ENCODE data around the gene MOSPD3.

MOSPD3 gene

DNA sequence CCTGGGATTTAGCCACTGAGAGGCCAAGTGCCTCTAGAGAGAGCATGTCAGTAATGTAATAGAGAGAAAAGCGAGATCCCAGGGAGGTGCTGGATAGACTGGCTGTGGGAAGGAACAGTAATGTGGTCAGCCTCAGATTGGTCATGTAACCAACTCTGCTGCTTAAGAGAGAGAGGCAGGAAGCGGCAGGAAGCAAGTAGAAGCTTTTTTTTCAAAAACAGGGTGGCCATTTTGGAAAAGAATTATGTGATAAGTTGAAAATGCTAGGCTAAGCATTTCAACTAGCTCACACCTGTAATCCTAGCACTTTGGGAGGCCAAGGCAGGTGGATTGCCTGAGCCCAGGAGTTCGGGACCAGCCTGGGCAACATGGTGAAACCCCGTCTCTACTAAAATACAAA, 13.9 kb upstream of the MOSPD3 start:
- TF ChIP-seq TAF1 (IDR thresholded peaks at IDR 0.05; ENCODE audit: borderline replicate concordance, insufficient read depth, low read length) (no peak), SIN3A (IDR thresholded peaks at IDR 0.05; ENCODE audit: borderline replicate concordance, insufficient read depth, low read length) (no peak), FOXP2 (optimal IDR thresholded peaks at IDR 0.05; ENCODE audit: borderline replicate concordance, extremely low read depth, extremely low read length, insufficient read depth) (no peak), POLR2AphosphoS5 (IDR thresholded peaks at IDR 0.05; ENCODE audit: low read depth, low read length) (no peak)
- TF ChIP-seq, protein P1, sequence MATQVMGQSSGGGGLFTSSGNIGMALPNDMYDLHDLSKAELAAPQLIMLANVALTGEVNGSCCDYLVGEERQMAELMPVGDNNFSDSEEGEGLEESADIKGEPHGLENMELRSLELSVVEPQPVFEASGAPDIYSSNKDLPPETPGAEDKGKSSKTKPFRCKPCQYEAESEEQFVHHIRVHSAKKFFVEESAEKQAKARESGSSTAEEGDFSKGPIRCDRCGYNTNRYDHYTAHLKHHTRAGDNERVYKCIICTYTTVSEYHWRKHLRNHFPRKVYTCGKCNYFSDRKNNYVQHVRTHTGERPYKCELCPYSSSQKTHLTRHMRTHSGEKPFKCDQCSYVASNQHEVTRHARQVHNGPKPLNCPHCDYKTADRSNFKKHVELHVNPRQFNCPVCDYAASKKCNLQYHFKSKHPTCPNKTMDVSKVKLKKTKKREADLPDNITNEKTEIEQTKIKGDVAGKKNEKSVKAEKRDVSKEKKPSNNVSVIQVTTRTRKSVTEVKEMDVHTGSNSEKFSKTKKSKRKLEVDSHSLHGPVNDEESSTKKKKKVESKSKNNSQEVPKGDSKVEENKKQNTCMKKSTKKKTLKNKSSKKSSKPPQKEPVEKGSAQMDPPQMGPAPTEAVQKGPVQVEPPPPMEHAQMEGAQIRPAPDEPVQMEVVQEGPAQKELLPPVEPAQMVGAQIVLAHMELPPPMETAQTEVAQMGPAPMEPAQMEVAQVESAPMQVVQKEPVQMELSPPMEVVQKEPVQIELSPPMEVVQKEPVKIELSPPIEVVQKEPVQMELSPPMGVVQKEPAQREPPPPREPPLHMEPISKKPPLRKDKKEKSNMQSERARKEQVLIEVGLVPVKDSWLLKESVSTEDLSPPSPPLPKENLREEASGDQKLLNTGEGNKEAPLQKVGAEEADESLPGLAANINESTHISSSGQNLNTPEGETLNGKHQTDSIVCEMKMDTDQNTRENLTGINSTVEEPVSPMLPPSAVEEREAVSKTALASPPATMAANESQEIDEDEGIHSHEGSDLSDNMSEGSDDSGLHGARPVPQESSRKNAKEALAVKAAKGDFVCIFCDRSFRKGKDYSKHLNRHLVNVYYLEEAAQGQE (IDR thresholded peaks at IDR 0.05; ENCODE audit: insufficient read depth in 1 of 2, low read depth in 2 of 2, low read length in 2 of 2) = no peak

DNA sequence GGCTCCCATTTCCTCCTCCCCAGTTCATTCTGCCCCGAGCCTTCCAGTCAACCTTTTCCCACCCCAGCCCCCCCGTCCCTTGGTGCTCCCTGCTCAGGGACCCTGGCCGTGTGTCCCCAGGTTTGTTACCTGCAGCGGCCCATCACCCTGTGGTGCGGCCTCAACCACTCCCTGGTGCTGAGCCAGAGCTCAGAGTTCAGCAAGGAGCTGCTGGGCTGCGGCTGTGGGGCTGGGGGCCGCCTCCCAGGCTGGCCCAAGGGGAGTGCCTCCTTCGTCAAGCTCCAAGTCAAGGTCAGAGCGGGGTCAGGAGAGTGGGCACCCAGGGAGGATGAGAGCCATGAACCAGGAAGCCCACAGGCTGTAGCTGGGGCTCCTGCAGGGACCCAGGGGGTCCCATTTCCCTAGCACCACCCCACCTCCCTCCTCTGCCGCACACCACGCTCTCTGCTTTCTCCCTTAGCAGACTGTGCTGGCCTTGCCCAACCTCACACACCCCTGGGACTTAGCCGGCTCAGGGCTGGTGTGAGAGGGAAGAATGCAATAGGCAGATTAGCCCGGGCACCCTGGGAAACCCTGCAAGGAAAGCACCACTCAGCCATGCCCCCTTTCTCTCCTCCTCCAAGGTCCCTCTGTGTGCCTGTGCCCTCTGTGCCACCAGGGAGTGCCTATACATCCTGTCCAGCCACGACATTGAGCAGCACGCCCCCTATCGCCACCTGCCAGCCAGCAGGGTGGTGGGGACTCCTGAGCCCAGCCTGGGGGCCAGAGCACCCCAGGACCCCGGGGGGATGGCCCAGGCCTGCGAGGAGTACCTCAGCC, 12.2 kb upstream of the MOSPD3 start:
- no peak for TF ChIP-seq POLR2AphosphoS5 (IDR thresholded peaks at IDR 0.05; ENCODE audit: low read depth, low read length)
- TF ChIP-seq, protein P1 (IDR thresholded peaks at IDR 0.05; ENCODE audit: insufficient read depth in 1 of 2, low read depth in 2 of 2, low read length in 2 of 2) = no peak
- TF ChIP-seq SIN3A (IDR thresholded peaks at IDR 0.05; ENCODE audit: borderline replicate concordance, insufficient read depth, low read length) = no peak
- TF ChIP-seq FOXP2 (optimal IDR thresholded peaks at IDR 0.05; ENCODE audit: borderline replicate concordance, extremely low read depth, extremely low read length, insufficient read depth) = no peak
- TF ChIP-seq TAF1 (IDR thresholded peaks at IDR 0.05; ENCODE audit: borderline replicate concordance, insufficient read depth, low read length) = no peak

DNA sequence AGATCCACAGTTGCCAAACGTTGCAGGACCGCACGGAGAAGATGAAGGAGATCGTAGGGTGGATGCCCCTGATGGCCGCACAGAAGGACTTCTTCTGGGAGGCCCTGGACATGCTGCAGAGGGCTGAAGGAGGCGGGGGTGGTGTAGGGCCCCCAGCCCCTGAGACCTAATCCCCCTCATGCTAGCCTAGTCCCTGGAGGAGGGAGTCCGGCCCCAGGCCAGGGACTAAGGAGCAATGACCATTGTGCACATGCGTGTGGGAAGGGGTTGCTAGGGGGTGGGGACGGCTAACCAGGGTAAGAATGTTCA, 11.7 kb upstream of the MOSPD3 start:
- no peak for TF ChIP-seq POLR2AphosphoS5 (IDR thresholded peaks at IDR 0.05; ENCODE audit: low read depth, low read length)
- no peak for TF ChIP-seq FOXP2 (optimal IDR thresholded peaks at IDR 0.05; ENCODE audit: borderline replicate concordance, extremely low read depth, extremely low read length, insufficient read depth)
- no peak for TF ChIP-seq TAF1 (IDR thresholded peaks at IDR 0.05; ENCODE audit: borderline replicate concordance, insufficient read depth, low read length)
- TF ChIP-seq, protein P1 (IDR thresholded peaks at IDR 0.05; ENCODE audit: insufficient read depth in 1 of 2, low read depth in 2 of 2, low read length in 2 of 2) = no peak
- no peak for TF ChIP-seq SIN3A (IDR thresholded peaks at IDR 0.05; ENCODE audit: borderline replicate concordance, insufficient read depth, low read length)

DNA sequence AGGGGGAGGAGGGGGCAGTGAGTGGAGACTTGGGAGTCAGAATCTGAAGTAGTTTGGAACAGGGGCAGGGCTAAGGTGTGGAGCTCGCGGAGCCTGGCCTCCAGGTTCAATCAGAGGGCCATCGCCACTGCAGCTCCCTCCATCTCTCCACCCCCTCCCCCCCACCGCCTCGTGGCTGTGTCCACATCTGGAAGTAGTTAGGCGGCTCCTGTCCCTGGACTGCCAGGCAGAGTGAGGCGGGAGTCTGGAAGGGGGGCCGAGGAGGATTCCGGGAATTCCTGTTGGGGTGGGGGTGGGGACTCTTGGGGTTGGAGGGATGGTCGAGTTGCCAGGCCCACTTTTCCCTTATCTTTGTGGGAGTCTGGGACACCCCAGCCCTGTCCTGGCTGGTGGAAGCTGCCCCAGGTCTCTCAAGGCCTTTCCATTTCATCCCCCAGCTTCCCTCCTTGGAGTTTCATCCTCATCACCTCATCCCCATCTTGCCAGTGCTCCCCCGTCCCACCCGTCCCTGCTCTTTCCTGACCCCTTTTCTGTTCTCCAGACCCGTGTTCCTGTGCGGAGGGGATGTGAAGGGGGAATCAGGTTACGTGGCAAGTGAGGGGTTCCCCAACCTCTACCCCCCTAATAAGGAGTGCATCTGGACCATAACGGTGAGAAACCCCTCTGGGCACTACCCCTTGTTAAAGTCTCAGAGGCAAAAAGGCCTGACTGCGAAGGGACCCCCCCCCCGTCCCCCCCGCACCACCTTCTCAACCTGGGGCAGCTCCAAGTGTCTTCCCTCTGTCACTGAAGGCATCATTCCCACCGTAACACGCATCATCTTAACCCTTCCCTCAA, 9.2 kb upstream of the MOSPD3 start:
- TF ChIP-seq, protein P1 (IDR thresholded peaks at IDR 0.05; ENCODE audit: insufficient read depth in 1 of 2, low read depth in 2 of 2, low read length in 2 of 2) = peak in 1 of 2 experiments; percentile 64; a peak in 2 of 4 replicates
- TF ChIP-seq POLR2AphosphoS5 (IDR thresholded peaks at IDR 0.05; ENCODE audit: low read depth, low read length) (peak; percentile 81), TAF1 (IDR thresholded peaks at IDR 0.05; ENCODE audit: borderline replicate concordance, insufficient read depth, low read length) (0 out of 2 replicates have a peak, but pooled peaks have one; percentile 73), FOXP2 (optimal IDR thresholded peaks at IDR 0.05; ENCODE audit: borderline replicate concordance, extremely low read depth, extremely low read length, insufficient read depth) (peak; percentile 36), SIN3A (IDR thresholded peaks at IDR 0.05; ENCODE audit: borderline replicate concordance, insufficient read depth, low read length) (peak; percentile 69; the same call in 1 of the 2 replicates)

Measured in PFSK-1 (cell line).